ENCODE measurements around the gene IFT57.

DNA sequence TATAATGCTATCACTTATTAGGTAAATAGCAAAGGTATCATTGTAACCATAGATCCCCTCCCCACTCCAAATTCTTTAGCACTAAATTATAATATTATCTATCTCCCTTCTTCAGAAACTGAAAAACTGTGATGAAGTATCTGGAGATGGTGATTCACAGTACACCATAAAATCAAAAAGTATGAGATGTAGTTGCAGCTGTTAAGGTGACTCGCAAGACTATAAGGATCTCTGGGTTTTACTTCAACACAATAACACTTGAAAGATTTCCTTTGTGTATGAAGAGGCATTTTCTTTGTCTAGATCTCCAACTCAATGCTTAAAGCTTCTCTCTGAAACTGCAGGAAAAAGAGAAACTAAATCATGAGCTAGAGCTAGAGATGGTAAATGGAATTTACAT is 46.9 kb downstream of the IFT57 start:
- no peak for TF ChIP-seq POLR2A (IDR thresholded peaks at IDR 0.05)
- TF ChIP-seq, protein P1, sequence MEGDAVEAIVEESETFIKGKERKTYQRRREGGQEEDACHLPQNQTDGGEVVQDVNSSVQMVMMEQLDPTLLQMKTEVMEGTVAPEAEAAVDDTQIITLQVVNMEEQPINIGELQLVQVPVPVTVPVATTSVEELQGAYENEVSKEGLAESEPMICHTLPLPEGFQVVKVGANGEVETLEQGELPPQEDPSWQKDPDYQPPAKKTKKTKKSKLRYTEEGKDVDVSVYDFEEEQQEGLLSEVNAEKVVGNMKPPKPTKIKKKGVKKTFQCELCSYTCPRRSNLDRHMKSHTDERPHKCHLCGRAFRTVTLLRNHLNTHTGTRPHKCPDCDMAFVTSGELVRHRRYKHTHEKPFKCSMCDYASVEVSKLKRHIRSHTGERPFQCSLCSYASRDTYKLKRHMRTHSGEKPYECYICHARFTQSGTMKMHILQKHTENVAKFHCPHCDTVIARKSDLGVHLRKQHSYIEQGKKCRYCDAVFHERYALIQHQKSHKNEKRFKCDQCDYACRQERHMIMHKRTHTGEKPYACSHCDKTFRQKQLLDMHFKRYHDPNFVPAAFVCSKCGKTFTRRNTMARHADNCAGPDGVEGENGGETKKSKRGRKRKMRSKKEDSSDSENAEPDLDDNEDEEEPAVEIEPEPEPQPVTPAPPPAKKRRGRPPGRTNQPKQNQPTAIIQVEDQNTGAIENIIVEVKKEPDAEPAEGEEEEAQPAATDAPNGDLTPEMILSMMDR (IDR thresholded peaks at IDR 0.05) = no peak
- TF ChIP-seq EP300 (IDR thresholded peaks at IDR 0.05) = no peak
- TF ChIP-seq POLR2AphosphoS5 (IDR thresholded peaks at IDR 0.05) = no peak

Data from gastroesophageal sphincter (tissue), 3 donors.